PFSK-1 (cell line): Measurements from ENCODE around the gene NPAS2.

Experiments used
- FOXP2 ChIP-seq: optimal IDR thresholded peaks from 2 replicates; pipeline ENCODE3; 2011; ENCODE audit warnings: borderline replicate concordance, control low read depth, inconsistent platforms; ENCODE audit not compliant: insufficient read depth; ENCODE audit errors: extremely low read length, extremely low read depth
- POLR2AphosphoS5 ChIP-seq: IDR thresholded peaks from 2 replicates; pipeline ENCODE4 v1.6.1; 2012; ENCODE audit warnings: low read depth, mild to moderate bottlenecking, control low read depth, low read length, moderate library complexity
- REST ChIP-seq, 2 experiments: IDR thresholded peaks; 2 replicates each; pipeline versions ENCODE4 v1.6.1 to v1.8.0; 2011 to 2012; ENCODE audit warnings: low read depth in 2 of 2, low read length in 2 of 2, control low read depth in 1 of 2, inconsistent platforms in 1 of 2, mild to moderate bottlenecking in 1 of 2, moderate library complexity in 1 of 2; ENCODE audit not compliant: insufficient read depth in 1 of 2
- SIN3A ChIP-seq: IDR thresholded peaks from 2 replicates; pipeline ENCODE4 v1.6.1; 2012; ENCODE audit warnings: mild to moderate bottlenecking, low read length, moderate library complexity, borderline replicate concordance; ENCODE audit not compliant: insufficient read depth
- TAF1 ChIP-seq: IDR thresholded peaks from 2 replicates; pipeline ENCODE4 v1.6.1; 2012; ENCODE audit warnings: low read length, control low read depth, borderline replicate concordance; ENCODE audit not compliant: insufficient read depth

Gene NPAS2

GRCh38 chr2:101026923-101027469, 207.1 kb downstream of the NPAS2 start:
- no peak for TF ChIP-seq SIN3A
- no peak for TF ChIP-seq TAF1
- TF ChIP-seq FOXP2: no peak
- no peak for TF ChIP-seq POLR2AphosphoS5
- TF ChIP-seq REST (IDR thresholded peaks at IDR 0.05; ENCODE audit: insufficient read depth in 1 of 2, low read depth in 2 of 2, low read length in 2 of 2): no peak

GRCh38 chr2:101027852-101028251, 207.9 kb downstream of the NPAS2 start:
- TF ChIP-seq REST (IDR thresholded peaks at IDR 0.05; ENCODE audit: insufficient read depth in 1 of 2, low read depth in 2 of 2, low read length in 2 of 2): no peak
- no peak for TF ChIP-seq SIN3A
- TF ChIP-seq POLR2AphosphoS5: no peak
- no peak for TF ChIP-seq TAF1
- TF ChIP-seq FOXP2: no peak

- TF ChIP-seq TAF1: no peak
- TF ChIP-seq FOXP2: no peak
- TF ChIP-seq POLR2AphosphoS5: no peak
- no peak for TF ChIP-seq SIN3A
- TF ChIP-seq REST (IDR thresholded peaks at IDR 0.05; ENCODE audit: insufficient read depth in 1 of 2, low read depth in 2 of 2, low read length in 2 of 2): no peak
These were observed 211.1 kb downstream of the NPAS2 start for GRCh38 chr2:101030866-101031554.

- TF ChIP-seq FOXP2 (peak; percentile 97), POLR2AphosphoS5 (no peak)
These were observed 212.3 kb downstream of the NPAS2 start for GRCh38 chr2:101032084-101032776.

- TF ChIP-seq FOXP2: no peak
- no peak for TF ChIP-seq SIN3A
- no peak for TF ChIP-seq POLR2AphosphoS5
- no peak for TF ChIP-seq REST (IDR thresholded peaks at IDR 0.05; ENCODE audit: insufficient read depth in 1 of 2, low read depth in 2 of 2, low read length in 2 of 2)
- TF ChIP-seq TAF1: no peak
These were observed 216.6 kb downstream of the NPAS2 start for GRCh38 chr2:101036562-101036961.
